K562 (cell line): ENCODE measurements around the gene APCDD1L. TPM values are rescaled to one million over a fixed set of nuclear protein-coding genes. Genes with fewer than 3 reads are reported as not detected.

Experiments used
- ATAC-seq: fragments of 200-7000 bp; cut with Tn5 transposase; 3 replicates; pipeline ENCODE4 v1.9.1; 2020; ENCODE audit warnings: moderate library complexity
- BruUV-seq: library from RNA; stranded (reverse); fragments of 400-500 nt; replicated peaks from 2 replicates; lab custom pipeline; 2021; lab: Mats Ljungman, UMichigan
- CTCF ChIA-PET: fragments of 300-600 bp; formaldehyde crosslinking; extraction: SDS; loops from one replicate; lab custom pipeline; 2021; ENCODE audit warnings: low intra/inter-chr PET ratio; lab: Yijun Ruan, JAX
- POLR2A ChIA-PET: fragments of 300-600, 350-650 bp; sonication (Branson Sonifier 250); formaldehyde crosslinking; extraction: SDS; loops from one replicate; lab custom pipeline; 2021; ENCODE audit warnings: antibody characterized with exemption, inconsistent platforms; lab: Yijun Ruan, JAX
- DNase-seq, 4 experiments: peaks; one replicate each; pipeline versions ENCODE4 v3.0.0 to v3.0.0-alpha.2; 2011 to 2018; ENCODE audit warnings: low spot score in 3 of 4, mixed read lengths in 3 of 4; ENCODE audit errors: extremely low read depth in 1 of 4
- FAIRE-seq: peaks from 2 replicates; lab custom pipeline; 2011; peaks lifted over from hg19 to GRCh38; lab: Jason Lieb, UNC
- H2AFZ ChIP-seq: 2 replicates; pipeline ENCODE4 v1.6.0; 2011; ENCODE audit warnings: low read depth, low read length, control low read depth, inconsistent platforms
- H3K27ac ChIP-seq: fragments of 200-600 bp; 3 replicates; pipeline ENCODE4 v1.8.0; 2011; ENCODE audit warnings: low read depth, mild to moderate bottlenecking, control low read depth, inconsistent platforms, low read length, moderate library complexity, mixed read lengths; ENCODE audit errors: extremely low read depth
- H3K27me3 ChIP-seq, 2 experiments: fragments of 300-600 bp in 1 of 2; 2 replicates in 1 of 2; 3 replicates in 1 of 2; pipeline versions ENCODE4 v1.6.0 to v1.8.0; 2011; ENCODE audit warnings: inconsistent platforms in 2 of 2, low read length in 2 of 2, mild to moderate bottlenecking in 1 of 2, mixed read lengths in 1 of 2, moderate library complexity in 1 of 2; ENCODE audit not compliant: control insufficient read depth in 2 of 2, insufficient read depth in 2 of 2
- H3K36me3 ChIP-seq: fragments of 300-600 bp; 3 replicates; pipeline ENCODE4 v1.8.0; 2011; ENCODE audit warnings: mild to moderate bottlenecking, low read length, inconsistent platforms; ENCODE audit not compliant: control insufficient read depth, insufficient read depth
- H3K4me1 ChIP-seq, 2 experiments: fragments of 200-600 bp in 1 of 2; replicated peaks in 1 of 2; 2 replicates in 1 of 2; 3 replicates in 1 of 2; pipeline versions ENCODE4 v1.5.1 to v1.8.0; 2011; ENCODE audit warnings: inconsistent platforms in 2 of 2, low read length in 2 of 2, mild to moderate bottlenecking in 1 of 2, mixed read lengths in 1 of 2, moderate library complexity in 1 of 2; ENCODE audit not compliant: control insufficient read depth in 2 of 2, insufficient read depth in 2 of 2
- H3K4me2 ChIP-seq: 2 replicates; pipeline ENCODE4 v1.6.1; 2011; ENCODE audit warnings: low read length, control low read depth, inconsistent platforms, mixed read lengths; ENCODE audit not compliant: insufficient read depth
- H3K4me3 ChIP-seq: fragments of 200-600 bp; sonication (generic), shearing (Covaris generic); 2 replicates; pipeline ENCODE4 v1.5.1; 2016; ENCODE audit warnings: control low read depth, inconsistent platforms
- H3K79me2 ChIP-seq: fragments of 200-600 bp; 3 replicates; pipeline ENCODE4 v1.8.0; 2011; ENCODE audit warnings: low read length, inconsistent platforms; ENCODE audit not compliant: control insufficient read depth, insufficient read depth
- H3K9ac ChIP-seq, 2 experiments: 2 replicates each; pipeline versions ENCODE4 v1.6.0 to v1.6.1; 2011; ENCODE audit warnings: low read depth in 2 of 2, low read length in 2 of 2, control low read depth in 1 of 2, inconsistent platforms in 1 of 2, mild to moderate bottlenecking in 1 of 2, mixed read lengths in 1 of 2; ENCODE audit not compliant: insufficient read depth in 1 of 2
- H3K9me1 ChIP-seq: one replicate; pipeline ENCODE4 v1.6.0; 2011; ENCODE audit warnings: inconsistent platforms, mild to moderate bottlenecking, low read length, moderate library complexity; ENCODE audit not compliant: control insufficient read depth, insufficient read depth
- H3K9me3 ChIP-seq: replicated peaks from 2 replicates; pipeline ENCODE4 v1.5.1; 2011; ENCODE audit warnings: low read depth, low read length, inconsistent platforms; ENCODE audit not compliant: control insufficient read depth, insufficient read depth
- H4K20me1 ChIP-seq: replicated peaks from 2 replicates; pipeline ENCODE4 v1.6.1; 2011; ENCODE audit warnings: low read length, inconsistent platforms, mixed read lengths; ENCODE audit not compliant: control insufficient read depth, insufficient read depth
- ARNT ChIP-seq, 2 experiments: fragments of 450-650 bp; IDR thresholded peaks; 2 replicates each; pipeline ENCODE4 v1.6.1; 2016; ENCODE audit warnings: mild to moderate bottlenecking in 1 of 2
- BRD9 ChIP-seq: fragments of 450-650 bp; IDR thresholded peaks from 2 replicates; pipeline ENCODE4 v1.6.1; 2018; ENCODE audit warnings: low read depth; ENCODE audit not compliant: partially characterized antibody
- CBFA2T2 ChIP-seq: fragments of 450-650 bp; conservative IDR thresholded peaks from 2 replicates; pipeline ENCODE4 v1.6.1; 2017; ENCODE audit warnings: mild to moderate bottlenecking
- CSDE1 ChIP-seq, 2 experiments: fragments of 450-650 bp; IDR thresholded peaks; 2 replicates each; pipeline ENCODE4 v1.6.1; 2016; ENCODE audit warnings: mild to moderate bottlenecking in 1 of 2
- FOSL1 ChIP-seq: fragments of 200-800 bp; sonication (Bioruptor generic); conservative IDR thresholded peaks from 2 replicates; pipeline ENCODE4 v1.6.1; 2016; ENCODE audit warnings: missing genetic modification characterization, missing compliant biosample characterization
- HDGF ChIP-seq: fragments of 450-650 bp; IDR thresholded peaks from 2 replicates; pipeline ENCODE4 v1.6.1; 2016
- MED1 ChIP-seq: sonication (generic); formaldehyde crosslinking; IDR thresholded peaks from 2 replicates; pipeline ENCODE4 v1.8.1; 2023; ENCODE audit warnings: missing genetic modification reagents, borderline replicate concordance
- MTA1 ChIP-seq: fragments of 450-650 bp; IDR thresholded peaks from 2 replicates; pipeline ENCODE4 v1.6.1; 2017; ENCODE audit warnings: borderline replicate concordance
- NCOR1 ChIP-seq: fragments of 450-650 bp; IDR thresholded peaks from 2 replicates; pipeline ENCODE4 v1.6.1; 2016; ENCODE audit warnings: mild to moderate bottlenecking, moderate library complexity
- NFRKB ChIP-seq: fragments of 450-650 bp; IDR thresholded peaks from 2 replicates; pipeline ENCODE4 v1.6.1; 2016; ENCODE audit warnings: low read depth
- TCF3 ChIP-seq: sonication (generic); formaldehyde crosslinking; IDR thresholded peaks from 2 replicates; pipeline ENCODE4 v1.4.0; 2020; ENCODE audit warnings: mild to moderate bottlenecking, missing genetic modification reagents
- TEAD4 ChIP-seq, 2 experiments: sonication (generic) in 1 of 2; formaldehyde crosslinking in 1 of 2; IDR thresholded peaks; 2 replicates each; pipeline versions ENCODE4 v1.6.1 to v1.8.0; 2012 to 2022; ENCODE audit warnings: borderline replicate concordance in 1 of 2, inconsistent platforms in 1 of 2, low read length in 1 of 2, mild to moderate bottlenecking in 1 of 2, missing genetic modification reagents in 1 of 2
- U2AF1 ChIP-seq: fragments of 200-400 bp; formaldehyde crosslinking; optimal IDR thresholded peaks from 2 replicates; pipeline ENCODE3; 2017; ENCODE audit warnings: mild to moderate bottlenecking, low read depth, low read length, moderate library complexity
- ZC3H11A ChIP-seq: IDR thresholded peaks from 2 replicates; pipeline ENCODE4 v1.6.1; 2012; ENCODE audit warnings: low read depth, low read length, improper control_type of control experiment
- ZMIZ1 ChIP-seq, 2 experiments: fragments of 150-350 bp in 1 of 2; IDR thresholded peaks; 2 replicates each; pipeline ENCODE4 v1.6.1; 2012 to 2016; ENCODE audit warnings: low read depth in 2 of 2, low read length in 2 of 2, mild to moderate bottlenecking in 1 of 2, moderate library complexity in 1 of 2
- WGBS: fragments of 100-300 bp; shearing (Covaris generic); methylation state at CpG from one replicate; pipeline ENCODE4 v1.1.6; 2016; ENCODE audit warnings: low coverage, mixed read lengths; ENCODE audit not compliant: insufficient coverage; ENCODE audit errors: missing lambda C conversion rate; 5-methylcytosine and 5-hydroxymethylcytosine counted together
- in situ Hi-C: fragments of 300-500 bp; cut with MboI; formaldehyde crosslinking; loops from 4 replicates; pipeline ENCODE4 v1.15.0; 2018; ENCODE audit warnings: inconsistent platforms, mixed read lengths
- intact Hi-C: fragments of 100-400 bp; cut with micrococcal nuclease; formaldehyde crosslinking; loops from 2 replicates; pipeline ENCODE4 v1.14.2; 2022
- polyA plus RNA-seq, 8 experiments: library from polyadenylated mRNA; depleted of rRNA in 4 of 8; stranded (reverse) in 5 of 8; unstranded in 3 of 8; fragments of >200 nt; fragmentation: Nextera tagmentation in 2 of 8; fragmentation: Illumina TruSeq in 1 of 8; extraction: Ambion mirVana in 2 of 8; extraction: Trizol in 1 of 8; gene quantifications; 2 replicates each; pipeline versions ENCODE4 v1.2.1 to v1.2.3, GENCODE V29; 2011 to 2014; ENCODE audit warnings: inconsistent platforms in 1 of 8, missing spikeins in 1 of 8
- total RNA-seq, 7 experiments: library from RNA; depleted of rRNA in 6 of 7; stranded (reverse); fragments of >200 nt in 6 of 7; fragmentation: Illumina TruSeq in 2 of 7; extraction: Trizol in 2 of 7; gene quantifications; 2 replicates each; pipeline versions ENCODE4 v1.2.1 to v1.2.3, GENCODE V29; 2011 to 2021; ENCODE audit warnings: low replicate concordance in 1 of 7
- TF ChIP-seq, protein P1 (sequence below): fragments of 250-450 bp; sonication (Bioruptor Pico); IDR thresholded peaks from 2 replicates; pipeline ENCODE4 v1.5.0; 2020; ENCODE audit warnings: mild to moderate bottlenecking, borderline replicate concordance

The APCDD1L gene
- total and polyA plus RNA-seq, 9 of the 15 experiments (the other 6 are each of a cell fraction or from before 2014, with no cell fraction given): not detected

DNA sequence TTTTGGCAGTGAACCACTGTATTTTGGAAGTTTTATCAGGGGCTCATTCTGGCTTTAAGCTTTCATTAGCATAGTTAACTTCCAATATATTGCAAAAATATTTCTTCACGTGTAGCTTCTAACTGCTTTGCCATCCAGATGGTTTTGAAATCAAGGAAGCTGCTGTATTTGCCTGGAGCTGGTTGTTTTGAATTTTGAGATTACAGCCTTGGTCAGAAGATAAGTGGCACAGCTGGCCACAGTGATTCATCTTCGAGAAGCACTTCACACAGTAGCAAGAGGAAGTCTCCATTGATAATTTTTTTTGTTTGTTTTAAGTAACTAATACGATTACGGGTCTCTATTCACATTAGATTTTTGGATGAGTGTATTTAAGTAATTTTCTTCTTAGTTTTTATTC lies 3.8 kb downstream of the APCDD1L start:
- in situ Hi-C loops: no loop called here
- H4K20me1 ChIP-seq: no peaks in the 10 kb centered on the region
- H3K9ac ChIP-seq: no peak overlapping the region
- H3K9me1 ChIP-seq: no peaks in the 10 kb centered on the region
- WGBS: 0% methylated on average over 4 of the region's 4 CpGs
- BruUV-seq: no TSS peak
- ChIA-PET CTCF (no interaction called here), POLR2A (interaction anchor here (0.6 kb wide), 1 partner anchor 49 kb away, joined by 3 read pairs; no protein-coding TSS in a partner anchor)
- peaks cover 0 to 15% of the 10 kb centered on the region in 2 experiments; a peak in 2 of 5 replicates for H3K4me1 ChIP-seq
- H3K27ac ChIP-seq: no peak overlapping the region
- no peak for DNase-seq
- no peaks in the 10 kb centered on the region for H3K79me2 ChIP-seq
- no peaks in the 10 kb centered on the region for H3K9me3 ChIP-seq
- no peak overlapping the region for H2AFZ ChIP-seq
- H3K4me2 ChIP-seq: no peak overlapping the region
- FAIRE-seq: peak; percentile 59
- no peak for ATAC-seq
- H3K27me3 ChIP-seq: peaks cover 22 to 62% of the 10 kb centered on the region in 2 experiments; a peak in 3 of 5 replicates
- H3K36me3 ChIP-seq: no peaks in the 10 kb centered on the region
- intact Hi-C loops: no loop called here
- no peak overlapping the region for H3K4me3 ChIP-seq
- TF ChIP-seq CBFA2T2 (peak; percentile 72), NFRKB (no peak), CSDE1 (IDR thresholded peaks at IDR 0.05) (no peak), ZC3H11A (no peak), HDGF (no peak), ZMIZ1 (IDR thresholded peaks at IDR 0.05; ENCODE audit: low read depth in 2 of 2, low read length in 2 of 2) (no peak), MED1 (CRISPR knock-in tag) (no peak), ARNT (IDR thresholded peaks at IDR 0.05) (no peak), FOSL1 (tag) (peak; percentile 84), TEAD4 (IDR thresholded peaks at IDR 0.05; ENCODE audit: low read length) (0 out of 2 replicates have a peak, but pooled peaks have one; percentile 22), TEAD4 (CRISPR knock-in tag; IDR thresholded peaks at IDR 0.05; ENCODE audit: borderline replicate concordance) (no peak), NCOR1 (peak; percentile 25; the same call in 1 of the 2 replicates), U2AF1 (no peak), TCF3 (CRISPR knock-in tag) (peak; percentile 36; the same call in 1 of the 2 replicates), BRD9 (no peak), MTA1 (no peak)
- TF ChIP-seq, protein P1, sequence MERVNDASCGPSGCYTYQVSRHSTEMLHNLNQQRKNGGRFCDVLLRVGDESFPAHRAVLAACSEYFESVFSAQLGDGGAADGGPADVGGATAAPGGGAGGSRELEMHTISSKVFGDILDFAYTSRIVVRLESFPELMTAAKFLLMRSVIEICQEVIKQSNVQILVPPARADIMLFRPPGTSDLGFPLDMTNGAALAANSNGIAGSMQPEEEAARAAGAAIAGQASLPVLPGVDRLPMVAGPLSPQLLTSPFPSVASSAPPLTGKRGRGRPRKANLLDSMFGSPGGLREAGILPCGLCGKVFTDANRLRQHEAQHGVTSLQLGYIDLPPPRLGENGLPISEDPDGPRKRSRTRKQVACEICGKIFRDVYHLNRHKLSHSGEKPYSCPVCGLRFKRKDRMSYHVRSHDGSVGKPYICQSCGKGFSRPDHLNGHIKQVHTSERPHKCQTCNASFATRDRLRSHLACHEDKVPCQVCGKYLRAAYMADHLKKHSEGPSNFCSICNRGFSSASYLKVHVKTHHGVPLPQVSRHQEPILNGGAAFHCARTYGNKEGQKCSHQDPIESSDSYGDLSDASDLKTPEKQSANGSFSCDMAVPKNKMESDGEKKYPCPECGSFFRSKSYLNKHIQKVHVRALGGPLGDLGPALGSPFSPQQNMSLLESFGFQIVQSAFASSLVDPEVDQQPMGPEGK (CRISPR knock-in tag): no peak
